ENCODE results near the gene LIM2. TPM values are rescaled to one million over a fixed set of nuclear protein-coding genes. Genes with fewer than 3 reads are reported as not detected.
A peak's percentile ranks its signal among the peaks of the same experiment; 100 is the strongest.

Gene LIM2
- total RNA-seq, 1 donor from 2014 or later: 0.26 TPM

GRCh38 chr19:51342631-51343569 lies 44.9 kb downstream of the LIM2 start:
- H3K27me3 ChIP-seq: peaks cover 24% of the 10 kb centered on the region
- Mint-ChIP-seq H3K36me3 (peaks cover 8% of the 10 kb centered on the region), H3K4me3 (peak overlapping the region; percentile 75), H3K9me3 (no peaks in the 10 kb centered on the region), H3K27me3 (ENCODE audit: insufficient read depth, low read depth) (peaks cover 6% of the 10 kb centered on the region), H3K27ac (peak overlapping the region; percentile 9), H3K4me1 (peaks cover 8% of the 10 kb centered on the region)
- H4K20me1 ChIP-seq (ENCODE audit: low read depth): no peaks in the 10 kb centered on the region
- H3K36me3 ChIP-seq: no peaks in the 10 kb centered on the region
- no peak overlapping the region for H3K4me2 ChIP-seq
- H3K79me2 ChIP-seq (ENCODE audit: low read depth): no peaks in the 10 kb centered on the region
- peaks cover 6% of the 10 kb centered on the region for H3F3A ChIP-seq (ENCODE audit: low read depth)
- no peak for DNase-seq (ENCODE audit: low spot score)
- TF ChIP-seq, protein P1, sequence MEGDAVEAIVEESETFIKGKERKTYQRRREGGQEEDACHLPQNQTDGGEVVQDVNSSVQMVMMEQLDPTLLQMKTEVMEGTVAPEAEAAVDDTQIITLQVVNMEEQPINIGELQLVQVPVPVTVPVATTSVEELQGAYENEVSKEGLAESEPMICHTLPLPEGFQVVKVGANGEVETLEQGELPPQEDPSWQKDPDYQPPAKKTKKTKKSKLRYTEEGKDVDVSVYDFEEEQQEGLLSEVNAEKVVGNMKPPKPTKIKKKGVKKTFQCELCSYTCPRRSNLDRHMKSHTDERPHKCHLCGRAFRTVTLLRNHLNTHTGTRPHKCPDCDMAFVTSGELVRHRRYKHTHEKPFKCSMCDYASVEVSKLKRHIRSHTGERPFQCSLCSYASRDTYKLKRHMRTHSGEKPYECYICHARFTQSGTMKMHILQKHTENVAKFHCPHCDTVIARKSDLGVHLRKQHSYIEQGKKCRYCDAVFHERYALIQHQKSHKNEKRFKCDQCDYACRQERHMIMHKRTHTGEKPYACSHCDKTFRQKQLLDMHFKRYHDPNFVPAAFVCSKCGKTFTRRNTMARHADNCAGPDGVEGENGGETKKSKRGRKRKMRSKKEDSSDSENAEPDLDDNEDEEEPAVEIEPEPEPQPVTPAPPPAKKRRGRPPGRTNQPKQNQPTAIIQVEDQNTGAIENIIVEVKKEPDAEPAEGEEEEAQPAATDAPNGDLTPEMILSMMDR (IDR thresholded peaks at IDR 0.05): no peak
- no peak for TF ChIP-seq EZH2 (IDR thresholded peaks at IDR 0.05)
- TF ChIP-seq EZH2phosphoT487 (IDR thresholded peaks at IDR 0.05): no peak
- no peak overlapping the region for H3K27ac ChIP-seq
- no peak overlapping the region for H2AFZ ChIP-seq (replicated peaks)
- peaks cover 4% of the 10 kb centered on the region for H3K4me1 ChIP-seq
- H3K9me3 ChIP-seq (ENCODE audit: low read depth): no peaks in the 10 kb centered on the region
- H3K4me3 ChIP-seq: no peak overlapping the region
- H3K9ac ChIP-seq: no peak overlapping the region

GRCh38 chr19:51341976-51342580 lies 45.7 kb downstream of the LIM2 start, which contains the start of gene VSIG10L:
Gene VSIG10L, minus strand, starts transcription at chr19:51342139. Its CDS starts 15 bp downstream, at chr19:51342124.
- H3K4me3 ChIP-seq: no peak within 1 kb of the TSS
- no peak for DNase-seq (ENCODE audit: low spot score)
- H3K4me3 Mint-ChIP-seq: peak within 1 kb of the TSS; percentile 84
- peak within 1 kb of the TSS; percentile 9 for H3K27ac Mint-ChIP-seq
- peaks cover 6% of the 10 kb centered on the region for H3F3A ChIP-seq (ENCODE audit: low read depth)
- no peak within 1 kb of the TSS for H3K27ac ChIP-seq
- TF ChIP-seq, protein P1 (IDR thresholded peaks at IDR 0.05): no peak
- TF ChIP-seq EZH2 (IDR thresholded peaks at IDR 0.05) (no peak), EZH2phosphoT487 (IDR thresholded peaks at IDR 0.05) (no peak)
- peaks cover 6% of the 10 kb centered on the region for H3K36me3 Mint-ChIP-seq
- H4K20me1 ChIP-seq (ENCODE audit: low read depth): no peaks in the 10 kb centered on the region
- no peaks in the 10 kb centered on the region for H3K9me3 ChIP-seq (ENCODE audit: low read depth)
- no peak within 1 kb of the TSS for H3K4me2 ChIP-seq
- no peaks in the 10 kb centered on the region for H3K9me3 Mint-ChIP-seq
- peaks cover 4% of the 10 kb centered on the region for H3K4me1 ChIP-seq
- no peaks in the 10 kb centered on the region for H3K36me3 ChIP-seq
- H3K4me1 Mint-ChIP-seq: peaks cover 8% of the 10 kb centered on the region
- H3K27me3 ChIP-seq: peaks cover 24% of the 10 kb centered on the region
- no peak within 1 kb of the TSS for H2AFZ ChIP-seq (replicated peaks)
- H3K9ac ChIP-seq: no peak within 1 kb of the TSS
- peaks cover 6% of the 10 kb centered on the region for H3K27me3 Mint-ChIP-seq (ENCODE audit: insufficient read depth, low read depth)
- H3K79me2 ChIP-seq (ENCODE audit: low read depth): no peaks in the 10 kb centered on the region

DNA sequence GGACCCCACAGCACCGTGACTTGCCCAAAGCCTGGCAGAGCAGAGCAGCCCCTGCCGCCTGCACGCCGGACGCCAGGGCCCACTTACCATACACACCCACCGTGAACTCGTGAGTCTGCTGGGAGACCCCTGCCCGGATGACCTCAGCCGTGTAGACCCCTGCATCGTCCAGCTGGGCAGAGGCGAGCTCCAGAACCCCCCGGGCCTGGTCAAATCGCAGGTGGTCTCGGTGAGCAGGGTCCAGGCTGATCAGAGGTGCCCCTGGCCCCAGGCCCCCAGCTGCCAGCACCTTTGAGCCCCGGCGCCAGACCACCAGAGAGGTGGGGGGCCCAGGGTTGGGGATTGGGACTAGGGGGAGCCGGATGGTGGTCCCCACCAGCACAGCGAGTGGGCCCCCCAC lies 46.7 kb downstream of the LIM2 start:
- Histone ChIP-seq H3K9ac (no peak overlapping the region), H4K20me1 (ENCODE audit: low read depth) (no peaks in the 10 kb centered on the region), H2AFZ (replicated peaks) (no peak overlapping the region), H3K9me3 (ENCODE audit: low read depth) (no peaks in the 10 kb centered on the region), H3K4me2 (no peak overlapping the region), H3K36me3 (no peaks in the 10 kb centered on the region), H3K4me3 (no peak overlapping the region), H3K79me2 (ENCODE audit: low read depth) (no peaks in the 10 kb centered on the region), H3K27me3 (peaks cover 24% of the 10 kb centered on the region), H3K27ac (no peak overlapping the region), H3F3A (ENCODE audit: low read depth) (peaks cover 6% of the 10 kb centered on the region), H3K4me1 (peaks cover 4% of the 10 kb centered on the region)
- Mint-ChIP-seq H3K9me3 (no peaks in the 10 kb centered on the region), H3K27me3 (ENCODE audit: insufficient read depth, low read depth) (peaks cover 6% of the 10 kb centered on the region), H3K4me3 (peak overlapping the region; percentile 84), H3K4me1 (peaks cover 8% of the 10 kb centered on the region), H3K36me3 (peaks cover 6% of the 10 kb centered on the region), H3K27ac (peak overlapping the region; percentile 57)
- no peak for TF ChIP-seq EZH2 (IDR thresholded peaks at IDR 0.05)
- TF ChIP-seq EZH2phosphoT487 (IDR thresholded peaks at IDR 0.05): no peak
- TF ChIP-seq, protein P1 (IDR thresholded peaks at IDR 0.05): no peak
- no peak for DNase-seq (ENCODE audit: low spot score)
